Measurements from ENCODE around the gene CGGBP1. TPM values are rescaled to one million over a fixed set of nuclear protein-coding genes. Genes with fewer than 3 reads are reported as not detected.
A peak's percentile ranks its signal among the peaks of the same experiment; 100 is the strongest.

CGGBP1 gene
- total RNA-seq, 5 donors from 2014 or later (not counting 1 experiment from before 2014, with no cell fraction given): 95.7 to 131 (median 112) TPM

GRCh38 chr3:88061746-88062145 is 2.9 kb upstream of the CGGBP1 start:
- Mint-ChIP-seq H3K4me3 (peak overlapping the region; percentile 29 to 100 (median 52)), H3K27me3 (no peaks in the 10 kb centered on the region), H3K4me1 (peaks cover 50 to 69% (median 53%) of the 10 kb centered on the region in 3 donors), H3K36me3 (no peaks in the 10 kb centered on the region), H3K27ac (no peak overlapping the region), H3K9me3 (no peaks in the 10 kb centered on the region)
- no peak for ATAC-seq (replicated peaks in 1 of 4)
- no peaks in the 10 kb centered on the region for H3K27me3 ChIP-seq (replicated peaks in 1 of 2; ENCODE audit: control insufficient read depth in 2 of 2, extremely low read depth in 1 of 2, insufficient read depth in 2 of 2, low read length in 1 of 2)
- no peak overlapping the region for H3K27ac ChIP-seq (ENCODE audit: low read length)
- peaks cover 3 to 35% of the 10 kb centered on the region in 2 experiments for H3K4me1 ChIP-seq (ENCODE audit: control insufficient read depth in 1 of 2, extremely low read depth in 1 of 2, insufficient read depth in 2 of 2, low read length in 2 of 2)
- ChIA-PET POLR2A (interaction anchor here in 1 of 2 donors (0.6 kb wide), 1 partner anchor 84 kb away, joined by 3 read pairs; no protein-coding TSS in a partner anchor), CTCF (interaction anchor here in 1 of 2 donors (0.7 to 0.8 kb wide), 2 partner anchors 28 to 30 kb away, joined by 3 to 4 read pairs; no protein-coding TSS in a partner anchor)
- H3K9me3 ChIP-seq: no peaks in the 10 kb centered on the region
- no peak for DNase-seq
- peaks cover 0 to 5% of the 10 kb centered on the region in 2 donors for H3K36me3 ChIP-seq (ENCODE audit: control insufficient read depth in 2 of 2, extremely low read depth in 1 of 2, insufficient read depth in 1 of 2, low read length in 1 of 2)
- WGBS (ENCODE audit: insufficient coverage): no CpG with 5 or more reads among the region's 1 CpG
- no peak overlapping the region for H3K4me3 ChIP-seq (ENCODE audit: control insufficient read depth in 1 of 2, extremely low read depth in 1 of 2, low read length in 1 of 2)

GRCh38 chr3:88059380-88060170 is 770 bp upstream of the CGGBP1 start:
- 0% methylated on average over 25 of the region's 45 CpGs for WGBS (ENCODE audit: insufficient coverage)
- ChIA-PET POLR2A (interaction anchor here (0.5 to 1.3 kb wide), 5 partner anchors 14 to 833 kb away, joined by 3 to 11 read pairs (median 4); partner anchors contain the start of genes C3orf38 (in 1 of the 2) and CHMP2B (in 1 of the 2)), CTCF (interaction anchor here (0.6 to 2.1 kb wide), 6 partner anchors 28 to 91 kb away, joined by 3 to 7 read pairs (median 6); partner anchors contain the start of gene C3orf38 (in 1 of the 2))
- H3K4me3 ChIP-seq (ENCODE audit: control insufficient read depth in 1 of 2, extremely low read depth in 1 of 2, low read length in 1 of 2): peak overlapping the region; percentile 96 to 97
- peaks cover 14% of the 10 kb centered on the region for H3K36me3 Mint-ChIP-seq
- H3K27ac ChIP-seq (ENCODE audit: low read length): peak overlapping the region; percentile 66
- H3K4me3 Mint-ChIP-seq: peak overlapping the region; percentile 97 to 100 (median 99)
- ATAC-seq (replicated peaks in 1 of 4) (peak in 1 of 4 experiments; percentile 4), DNase-seq (peak in 5 of 35 experiments; percentile 0 to 28 (median 3))
- peaks cover 64 to 78% (median 65%) of the 10 kb centered on the region in 3 donors for H3K4me1 Mint-ChIP-seq
- no peaks in the 10 kb centered on the region for H3K27me3 ChIP-seq (replicated peaks in 1 of 2; ENCODE audit: control insufficient read depth in 2 of 2, extremely low read depth in 1 of 2, insufficient read depth in 2 of 2, low read length in 1 of 2)
- no peaks in the 10 kb centered on the region for H3K9me3 ChIP-seq
- H3K4me1 ChIP-seq (ENCODE audit: control insufficient read depth in 1 of 2, extremely low read depth in 1 of 2, insufficient read depth in 2 of 2, low read length in 2 of 2): peaks cover 3 to 42% of the 10 kb centered on the region in 2 experiments
- no peaks in the 10 kb centered on the region for H3K27me3 Mint-ChIP-seq
- H3K27ac Mint-ChIP-seq: peak overlapping the region; percentile 85 to 97
- H3K36me3 ChIP-seq (ENCODE audit: control insufficient read depth in 2 of 2, extremely low read depth in 1 of 2, insufficient read depth in 1 of 2, low read length in 1 of 2): peaks cover 0 to 23% of the 10 kb centered on the region in 2 donors
- no peaks in the 10 kb centered on the region for H3K9me3 Mint-ChIP-seq

- no peaks in the 10 kb centered on the region for H3K9me3 ChIP-seq
- peak in 2 of 4 experiments; percentile 6 to 25 for ATAC-seq (replicated peaks in 1 of 4)
- peaks cover 22% of the 10 kb centered on the region for H3K36me3 Mint-ChIP-seq
These were observed 562 bp downstream of the CGGBP1 start for GRCh38 chr3:88058306-88058580.

GRCh38 chr3:88057630-88058305 is 1.0 kb downstream of the CGGBP1 start:
- ChIA-PET CTCF (interaction anchor here (0.5 to 2.1 kb wide), 6 partner anchors 26 to 92 kb away, joined by 3 to 7 read pairs (median 6); partner anchors contain the start of gene C3orf38 (in 1 of the 2)), POLR2A (interaction anchor here (0.6 to 1.4 kb wide), 7 partner anchors 24 to 831 kb away, joined by 3 to 11 read pairs (median 4); partner anchors contain the start of genes C3orf38 (in 2 of the 2) and CHMP2B (in 1 of the 2))
- DNase-seq (peak in 1 of 35 experiments; percentile 41), ATAC-seq (replicated peaks in 1 of 4) (no peak)
- Mint-ChIP-seq H3K4me1 (peaks cover 58 to 66% (median 61%) of the 10 kb centered on the region in 3 donors), H3K36me3 (peaks cover 22% of the 10 kb centered on the region), H3K9me3 (no peaks in the 10 kb centered on the region), H3K4me3 (peak overlapping the region; percentile 97 to 100 (median 99)), H3K27me3 (no peaks in the 10 kb centered on the region), H3K27ac (peak overlapping the region; percentile 97 to 98)
- Histone ChIP-seq H3K27me3 (replicated peaks in 1 of 2; ENCODE audit: control insufficient read depth in 2 of 2, extremely low read depth in 1 of 2, insufficient read depth in 2 of 2, low read length in 1 of 2) (no peaks in the 10 kb centered on the region), H3K4me3 (ENCODE audit: control insufficient read depth in 1 of 2, extremely low read depth in 1 of 2, low read length in 1 of 2) (peak overlapping the region; percentile 82 to 96), H3K36me3 (ENCODE audit: control insufficient read depth in 2 of 2, extremely low read depth in 1 of 2, insufficient read depth in 1 of 2, low read length in 1 of 2) (peaks cover 0 to 26% of the 10 kb centered on the region in 2 donors), H3K4me1 (ENCODE audit: control insufficient read depth in 1 of 2, extremely low read depth in 1 of 2, insufficient read depth in 2 of 2, low read length in 2 of 2) (peaks cover 3 to 41% of the 10 kb centered on the region in 2 experiments), H3K9me3 (no peaks in the 10 kb centered on the region), H3K27ac (ENCODE audit: low read length) (peak overlapping the region; percentile 67)
- WGBS (ENCODE audit: insufficient coverage): 0% methylated on average over 4 of the region's 16 CpGs

More at GRCh38 chr3:88058306-88058580, 562 bp downstream of the CGGBP1 start:
- CTCF ChIA-PET: interaction anchor here (0.5 to 2.1 kb wide), 6 partner anchors 26 to 92 kb away, joined by 3 to 7 read pairs (median 6); partner anchors contain the start of gene C3orf38 (in 1 of the 2)
- no peak for DNase-seq
- H3K4me1 Mint-ChIP-seq: peaks cover 61 to 67% (median 63%) of the 10 kb centered on the region in 3 donors
- H3K27me3 Mint-ChIP-seq: no peaks in the 10 kb centered on the region
- H3K27ac ChIP-seq (ENCODE audit: low read length): peak overlapping the region; percentile 89
- H3K9me3 Mint-ChIP-seq: no peaks in the 10 kb centered on the region
- H3K4me3 ChIP-seq (ENCODE audit: control insufficient read depth in 1 of 2, extremely low read depth in 1 of 2, low read length in 1 of 2): peak overlapping the region; percentile 82 to 96
- H3K36me3 ChIP-seq (ENCODE audit: control insufficient read depth in 2 of 2, extremely low read depth in 1 of 2, insufficient read depth in 1 of 2, low read length in 1 of 2): peaks cover 0 to 26% of the 10 kb centered on the region in 2 donors
- peaks cover 3 to 41% of the 10 kb centered on the region in 2 experiments for H3K4me1 ChIP-seq (ENCODE audit: control insufficient read depth in 1 of 2, extremely low read depth in 1 of 2, insufficient read depth in 2 of 2, low read length in 2 of 2)
- H3K27me3 ChIP-seq (replicated peaks in 1 of 2; ENCODE audit: control insufficient read depth in 2 of 2, extremely low read depth in 1 of 2, insufficient read depth in 2 of 2, low read length in 1 of 2): no peaks in the 10 kb centered on the region
- peak overlapping the region; percentile 97 to 100 (median 99) for H3K4me3 Mint-ChIP-seq
- H3K27ac Mint-ChIP-seq: peak overlapping the region; percentile 97 to 98
- POLR2A ChIA-PET: interaction anchor here (0.6 to 1.4 kb wide), 8 partner anchors 16 to 831 kb away, joined by 3 to 11 read pairs (median 4); partner anchors contain the start of genes C3orf38 (in 2 of the 2) and CHMP2B (in 1 of the 2)
- 0% methylated on average over 23 of the region's 24 CpGs for WGBS (ENCODE audit: insufficient coverage)

GRCh38 chr3:88046766-88047165 is 12.0 kb downstream of the CGGBP1 start:
- POLR2A ChIA-PET: no interaction called here
- no peaks in the 10 kb centered on the region for H3K9me3 ChIP-seq
- no peak overlapping the region for H3K27ac Mint-ChIP-seq

GRCh38 chr3:88044411-88044810 is 14.4 kb downstream of the CGGBP1 start:
- DNase-seq: no peak

More at GRCh38 chr3:88046766-88047165, 12.0 kb downstream of the CGGBP1 start:
- Histone ChIP-seq H3K27ac (ENCODE audit: low read length) (no peak overlapping the region), H3K4me1 (ENCODE audit: control insufficient read depth in 1 of 2, extremely low read depth in 1 of 2, insufficient read depth in 2 of 2, low read length in 2 of 2) (no peaks in the 10 kb centered on the region), H3K36me3 (ENCODE audit: control insufficient read depth in 2 of 2, extremely low read depth in 1 of 2, insufficient read depth in 1 of 2, low read length in 1 of 2) (no peaks in the 10 kb centered on the region), H3K4me3 (ENCODE audit: control insufficient read depth in 1 of 2, extremely low read depth in 1 of 2, low read length in 1 of 2) (no peak overlapping the region), H3K27me3 (replicated peaks in 1 of 2; ENCODE audit: control insufficient read depth in 2 of 2, extremely low read depth in 1 of 2, insufficient read depth in 2 of 2, low read length in 1 of 2) (no peaks in the 10 kb centered on the region)
- H3K36me3 Mint-ChIP-seq: no peaks in the 10 kb centered on the region
- H3K4me1 Mint-ChIP-seq: peaks cover 7 to 17% (median 12%) of the 10 kb centered on the region in 3 donors
- H3K27me3 Mint-ChIP-seq: no peaks in the 10 kb centered on the region
- H3K9me3 Mint-ChIP-seq: no peaks in the 10 kb centered on the region
- DNase-seq (no peak), ATAC-seq (replicated peaks in 1 of 4) (no peak)
- CTCF ChIA-PET: no interaction called here
- H3K4me3 Mint-ChIP-seq: no peak overlapping the region
- no CpG with 5 or more reads among the region's 5 CpGs for WGBS (ENCODE audit: insufficient coverage)

More at GRCh38 chr3:88044411-88044810, 14.4 kb downstream of the CGGBP1 start:
- ChIA-PET POLR2A (no interaction called here), CTCF (no interaction called here)
- Mint-ChIP-seq H3K4me1 (peaks cover 5 to 12% (median 11%) of the 10 kb centered on the region in 3 donors), H3K9me3 (no peaks in the 10 kb centered on the region), H3K36me3 (no peaks in the 10 kb centered on the region), H3K27ac (no peak overlapping the region), H3K27me3 (no peaks in the 10 kb centered on the region), H3K4me3 (no peak overlapping the region)
- Histone ChIP-seq H3K27ac (ENCODE audit: low read length) (no peak overlapping the region), H3K4me3 (ENCODE audit: control insufficient read depth in 1 of 2, extremely low read depth in 1 of 2, low read length in 1 of 2) (no peak overlapping the region), H3K9me3 (no peaks in the 10 kb centered on the region), H3K36me3 (ENCODE audit: control insufficient read depth in 2 of 2, extremely low read depth in 1 of 2, insufficient read depth in 1 of 2, low read length in 1 of 2) (no peaks in the 10 kb centered on the region), H3K4me1 (ENCODE audit: control insufficient read depth in 1 of 2, extremely low read depth in 1 of 2, insufficient read depth in 2 of 2, low read length in 2 of 2) (no peaks in the 10 kb centered on the region), H3K27me3 (replicated peaks in 1 of 2; ENCODE audit: control insufficient read depth in 2 of 2, extremely low read depth in 1 of 2, insufficient read depth in 2 of 2, low read length in 1 of 2) (peaks cover 0 to 4% of the 10 kb centered on the region in 2 experiments)
- ATAC-seq (replicated peaks in 1 of 4): no peak
- WGBS (ENCODE audit: insufficient coverage): no CpG with 5 or more reads among the region's 1 CpG

Measured in T-cell (primary cell).